Cortex of kidney (tissue), 1 donor: ENCODE results near the gene TESMIN.

Source experiments
- DNase-seq: peaks from one replicate; lab custom pipeline; 2025; lab: John Stamatoyannopoulos, UW

TESMIN gene

GRCh38 chr11:68751331-68751856, at the start of gene TESMIN:
TESMIN (minus strand) TSS chr11:68751520; CDS start chr11:68750660, 860 bp downstream.
- no peak for DNase-seq

- DNase-seq: no peak
Observed at GRCh38 chr11:68798221-68798813, 47.0 kb upstream of the TESMIN start.

- no peak for DNase-seq
Observed at GRCh38 chr11:68796801-68797200, 45.5 kb upstream of the TESMIN start.

- no peak for DNase-seq
Observed at GRCh38 chr11:68792400-68792966, 41.2 kb upstream of the TESMIN start.

- DNase-seq: no peak
Observed at GRCh38 chr11:68784653-68785052, 33.3 kb upstream of the TESMIN start.

- DNase-seq: no peak
Observed at GRCh38 chr11:68783216-68783821, 32.0 kb upstream of the TESMIN start.

GRCh38 chr11:68782711-68783110, 31.4 kb upstream of the TESMIN start:
- DNase-seq: no peak

- DNase-seq: no peak
Observed at GRCh38 chr11:68780829-68781228, 29.5 kb upstream of the TESMIN start.

- DNase-seq: no peak
Observed at GRCh38 chr11:68778205-68778604, 26.9 kb upstream of the TESMIN start.

GRCh38 chr11:68776442-68777235, 25.3 kb upstream of the TESMIN start:
- DNase-seq: no peak

- no peak for DNase-seq
Observed at GRCh38 chr11:68775951-68776388, 24.6 kb upstream of the TESMIN start.

GRCh38 chr11:68774194-68774585, 22.9 kb upstream of the TESMIN start:
- DNase-seq: no peak

GRCh38 chr11:68773521-68774193, 22.3 kb upstream of the TESMIN start:
- DNase-seq: no peak

GRCh38 chr11:68772936-68773335, 21.6 kb upstream of the TESMIN start:
- no peak for DNase-seq

- no peak for DNase-seq
Observed at GRCh38 chr11:68770781-68771180, 19.5 kb upstream of the TESMIN start.

GRCh38 chr11:68767672-68768071, 16.4 kb upstream of the TESMIN start:
- DNase-seq: no peak

- no peak for DNase-seq
Observed at GRCh38 chr11:68766786-68767185, 15.5 kb upstream of the TESMIN start.

- no peak for DNase-seq
Observed at GRCh38 chr11:68764746-68765145, 13.4 kb upstream of the TESMIN start.

GRCh38 chr11:68763926-68764657, 12.8 kb upstream of the TESMIN start:
- DNase-seq: no peak

GRCh38 chr11:68763181-68763721, 11.9 kb upstream of the TESMIN start:
- DNase-seq: no peak

- no peak for DNase-seq
Observed at GRCh38 chr11:68762481-68762880, 11.2 kb upstream of the TESMIN start.
